ENCODE measurements around the gene ATP6V0E1.
"Not testable (repeated sequence)": the region's sequence is repeated elsewhere in the genome, so short reads cannot be mapped to it uniquely, and the experiment has no call there.

Gene ATP6V0E1

GRCh38 chr5:173032730-173033129, 49.2 kb downstream of the ATP6V0E1 start:
- DNase-seq (ENCODE audit: low spot score), result no peak
- no peak for FAIRE-seq

DNA sequence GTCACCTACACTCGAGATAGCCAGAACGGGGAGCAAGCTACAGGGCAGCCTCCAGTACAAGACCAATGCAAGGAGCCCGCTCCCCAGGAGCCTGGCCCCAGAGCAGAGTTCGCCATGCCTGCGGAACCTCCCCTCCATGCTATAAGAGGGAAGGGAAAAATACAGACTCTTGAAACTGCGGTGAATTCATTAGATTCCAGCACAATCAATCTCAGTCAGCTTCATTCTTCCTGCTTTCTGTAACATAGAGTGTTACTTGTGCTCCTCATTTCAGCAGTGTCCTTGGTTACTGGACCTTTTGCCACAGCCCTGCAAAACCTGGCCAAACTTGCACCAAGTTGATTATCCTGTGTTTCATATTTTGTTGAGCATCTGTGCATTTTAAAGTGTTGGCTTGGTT, 50.4 kb downstream of the ATP6V0E1 start:
- DNase-seq (ENCODE audit: low spot score) (no peak), FAIRE-seq (no peak)

- DNase-seq (ENCODE audit: low spot score) (no peak), FAIRE-seq (no peak)
Measured at GRCh38 chr5:173035904-173036707, 52.5 kb downstream of the ATP6V0E1 start.

DNA sequence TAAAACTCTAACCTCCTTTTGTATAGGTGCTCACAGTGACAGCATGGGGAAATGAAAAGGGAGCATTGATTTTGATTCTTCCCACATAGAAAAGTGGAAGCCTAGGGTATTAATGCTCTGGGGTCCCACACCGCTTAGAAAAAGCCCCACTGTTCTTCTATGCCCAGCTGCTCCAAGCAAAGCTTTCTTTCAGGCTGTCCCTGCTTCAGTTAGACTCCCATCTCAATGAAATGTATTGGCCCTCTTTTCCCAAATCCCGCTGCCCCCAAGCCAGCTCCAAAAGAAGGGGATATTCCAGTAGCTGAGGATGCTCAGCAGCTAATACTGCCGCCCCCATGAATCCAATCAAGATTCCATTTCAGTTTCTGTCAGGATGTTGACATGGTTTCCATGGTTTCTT, 55.6 kb downstream of the ATP6V0E1 start:
- DNase-seq (ENCODE audit: low spot score), result no peak
- no peak for FAIRE-seq

- DNase-seq (ENCODE audit: low spot score), result no peak
- no peak for FAIRE-seq
Measured at GRCh38 chr5:173039964-173040363, 56.4 kb downstream of the ATP6V0E1 start.

DNA sequence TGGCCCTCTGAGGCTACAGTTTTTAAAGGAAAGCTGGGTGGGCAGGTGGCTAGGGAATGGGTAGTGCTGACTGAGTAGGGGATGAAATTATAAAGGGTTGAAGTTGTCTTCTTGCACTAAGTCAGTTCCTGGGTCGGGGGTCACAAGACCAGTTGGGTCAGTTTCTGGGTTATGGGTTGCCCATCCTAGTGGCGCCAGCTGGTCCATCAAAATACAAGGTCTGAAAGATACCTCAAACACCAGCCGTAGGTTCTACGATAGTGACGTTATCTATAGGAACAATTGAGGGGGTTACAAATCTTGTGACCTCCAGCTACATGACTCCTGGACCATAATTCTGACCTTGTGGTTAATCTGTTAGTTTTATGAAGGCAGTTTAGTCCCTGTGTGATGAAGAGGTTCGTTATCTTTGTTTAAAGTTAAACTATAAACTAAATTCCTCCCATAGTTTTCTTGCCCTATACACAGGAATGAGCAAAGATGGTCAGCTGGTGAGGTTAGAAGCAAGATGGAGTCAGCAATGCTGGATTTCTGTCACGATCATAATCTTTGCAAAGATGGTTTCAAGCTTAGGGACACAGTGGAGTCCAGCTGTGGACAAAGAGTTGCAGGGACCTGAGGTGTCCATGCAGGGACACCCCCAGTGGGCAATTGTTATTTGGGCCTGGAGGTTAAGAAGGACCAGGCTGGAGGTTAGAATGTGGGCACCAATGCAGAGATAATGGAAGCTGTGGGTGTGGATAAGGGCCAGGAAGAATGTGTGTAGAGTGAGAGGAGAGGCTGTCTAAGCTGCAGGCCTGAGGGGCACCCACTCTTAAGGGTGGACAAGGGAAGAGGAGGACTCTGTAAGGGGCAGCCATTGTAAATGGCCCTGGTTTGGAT, 58.6 kb downstream of the ATP6V0E1 start:
- DNase-seq (ENCODE audit: low spot score), result no peak
- no peak for FAIRE-seq

DNA sequence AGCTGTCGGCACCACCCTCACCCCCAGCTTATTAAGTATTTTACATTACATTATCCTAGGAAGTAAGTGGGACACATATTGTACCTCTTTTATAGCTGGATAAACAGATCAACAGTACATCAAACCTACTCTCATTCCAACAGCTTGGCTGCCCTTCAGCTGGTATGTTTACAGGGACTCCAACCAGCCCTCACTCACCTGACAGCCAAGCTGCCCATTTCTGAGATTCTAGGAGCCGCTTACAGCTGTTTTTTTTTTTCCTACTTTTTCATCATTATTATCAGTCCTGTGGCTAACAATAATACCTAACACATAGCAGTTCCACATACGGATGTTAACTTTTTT, 59.2 kb downstream of the ATP6V0E1 start:
- DNase-seq (ENCODE audit: low spot score), result no peak
- FAIRE-seq, result no peak

DNA sequence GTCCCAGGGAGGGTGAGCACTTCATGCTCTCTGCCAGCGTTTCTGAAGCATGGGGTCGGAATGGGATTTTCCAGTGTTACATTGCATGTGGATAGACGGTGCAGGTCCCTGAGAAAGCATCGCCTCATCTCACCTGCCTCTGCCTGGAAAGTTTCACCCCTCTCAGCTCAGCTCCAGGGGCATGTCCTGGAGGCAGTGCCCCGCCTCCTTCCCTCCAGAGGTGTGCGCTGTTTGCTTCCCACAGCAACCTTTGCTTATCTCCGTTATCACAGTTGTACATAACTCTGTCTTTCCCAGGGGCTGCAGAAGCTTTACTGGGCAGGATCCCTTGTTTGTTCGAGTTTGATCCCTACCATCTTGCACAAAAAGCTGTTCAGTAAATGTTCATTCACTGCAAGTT, 61.9 kb downstream of the ATP6V0E1 start:
- DNase-seq (ENCODE audit: low spot score) (no peak), FAIRE-seq (no peak)

- DNase-seq (ENCODE audit: low spot score); FAIRE-seq: not testable (repeated sequence)
Measured at GRCh38 chr5:173047096-173047837, 63.7 kb downstream of the ATP6V0E1 start.

- no peak for FAIRE-seq
Measured at GRCh38 chr5:173047838-173048105, 64.2 kb downstream of the ATP6V0E1 start.

DNA sequence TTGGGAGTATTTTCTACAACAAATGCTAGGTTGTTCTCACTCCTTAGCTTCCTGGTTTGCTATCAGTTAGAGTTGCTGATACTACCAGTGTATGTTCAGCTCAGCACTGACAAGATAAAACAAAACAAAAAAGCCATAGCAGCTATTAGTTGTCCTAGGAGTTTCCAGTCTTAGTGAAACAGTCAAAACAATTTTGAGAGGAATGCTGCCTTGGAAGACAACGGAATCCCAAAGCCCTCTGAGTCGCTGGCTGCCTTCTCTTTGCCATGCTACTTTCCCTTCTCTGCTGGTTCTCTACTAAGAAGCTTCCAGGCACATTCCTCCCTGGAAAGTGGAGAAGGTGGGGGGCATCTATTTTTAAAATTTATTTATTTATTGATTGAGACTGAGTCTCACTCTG, 67.2 kb downstream of the ATP6V0E1 start:
- no peak for FAIRE-seq
- no peak for DNase-seq (ENCODE audit: low spot score)

More at GRCh38 chr5:173047838-173048105, 64.2 kb downstream of the ATP6V0E1 start:
- DNase-seq (ENCODE audit: low spot score), result no peak

- FAIRE-seq (no peak), DNase-seq (ENCODE audit: low spot score) (no peak)
Measured at GRCh38 chr5:173051746-173052145, 68.2 kb downstream of the ATP6V0E1 start.

DNA sequence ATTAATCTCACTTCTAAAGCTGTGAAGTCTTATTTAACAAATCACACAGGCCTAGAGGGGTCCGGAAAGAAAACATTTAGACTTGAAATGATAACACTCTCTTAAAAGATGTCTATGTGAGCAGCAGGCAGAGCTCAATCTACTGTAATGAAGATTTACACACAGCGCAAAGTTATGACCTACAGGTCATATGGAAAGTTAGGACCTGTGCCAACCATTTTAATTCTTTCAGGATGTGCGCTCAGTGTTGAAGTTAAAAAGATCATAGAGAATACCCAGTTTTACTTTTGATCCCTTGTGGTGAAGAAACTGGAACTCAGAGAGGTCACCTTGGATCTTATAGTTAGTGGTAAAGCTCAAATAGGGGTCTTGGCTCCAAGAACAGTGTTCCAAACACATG, 69.5 kb downstream of the ATP6V0E1 start:
- no peak for DNase-seq (ENCODE audit: low spot score)
- no peak for FAIRE-seq

- DNase-seq (ENCODE audit: low spot score) (no peak), FAIRE-seq (no peak)
Measured at GRCh38 chr5:173055042-173055721, 71.6 kb downstream of the ATP6V0E1 start.

GRCh38 chr5:173055722-173055982, 72.1 kb downstream of the ATP6V0E1 start:
- no peak for FAIRE-seq
- no peak for DNase-seq (ENCODE audit: low spot score)

GRCh38 chr5:173055983-173056782, 72.6 kb downstream of the ATP6V0E1 start, which contains the start of gene CREBRF:
Gene CREBRF (plus strand): TSS chr5:173056352. CDS start chr5:173080776, 24,424 bp downstream.
- FAIRE-seq, result no peak
- peak; percentile 98 for DNase-seq (ENCODE audit: low spot score)

- DNase-seq (ENCODE audit: low spot score) (peak; percentile 77), FAIRE-seq (no peak)
Measured at GRCh38 chr5:173056783-173057061, 73.2 kb downstream of the ATP6V0E1 start.

DNA sequence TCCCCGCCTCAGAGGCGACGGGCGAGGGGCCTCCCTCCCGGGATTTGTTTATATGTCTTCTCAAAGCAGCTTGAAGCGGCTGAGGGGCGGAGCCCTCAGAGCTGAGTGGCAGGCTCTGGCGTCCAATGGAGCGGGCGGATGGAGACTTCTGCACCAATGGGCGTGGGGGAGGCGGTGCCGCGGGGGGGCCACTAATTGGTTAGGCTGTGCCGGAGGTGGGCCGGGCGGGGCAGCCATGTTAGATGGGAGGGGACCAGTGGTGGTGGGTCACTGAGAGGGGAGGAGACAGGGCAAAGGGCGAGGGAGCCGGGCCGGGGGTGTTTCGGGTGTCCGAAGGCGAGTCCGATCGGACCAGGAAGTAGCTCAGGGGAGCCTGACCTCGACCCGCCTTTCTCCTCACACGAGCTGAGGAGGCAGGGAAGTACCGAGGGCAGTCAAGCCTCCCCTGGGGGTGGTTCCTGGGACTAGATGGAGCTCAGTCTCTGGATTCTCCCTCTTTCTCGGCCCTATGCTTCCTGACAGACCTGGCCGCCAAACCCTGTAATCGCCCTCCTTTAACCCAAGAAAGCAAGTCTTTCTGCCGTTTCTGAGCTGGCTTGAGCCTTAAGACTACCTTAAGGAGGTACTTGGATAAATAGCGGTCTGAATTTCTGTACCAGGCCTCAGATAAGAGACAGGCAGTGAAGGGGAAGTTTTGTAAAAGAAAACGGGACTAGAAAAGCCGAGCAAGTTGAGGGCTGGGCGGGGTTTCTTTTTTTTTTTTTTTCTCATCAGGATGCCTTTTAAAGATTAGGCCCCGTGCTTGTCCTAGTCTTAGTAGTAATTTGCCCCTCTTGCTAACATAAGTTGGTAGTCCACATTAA, 73.7 kb downstream of the ATP6V0E1 start:
- FAIRE-seq, result peak; percentile 30
- DNase-seq (ENCODE audit: low spot score), result peak; percentile 98

DNA sequence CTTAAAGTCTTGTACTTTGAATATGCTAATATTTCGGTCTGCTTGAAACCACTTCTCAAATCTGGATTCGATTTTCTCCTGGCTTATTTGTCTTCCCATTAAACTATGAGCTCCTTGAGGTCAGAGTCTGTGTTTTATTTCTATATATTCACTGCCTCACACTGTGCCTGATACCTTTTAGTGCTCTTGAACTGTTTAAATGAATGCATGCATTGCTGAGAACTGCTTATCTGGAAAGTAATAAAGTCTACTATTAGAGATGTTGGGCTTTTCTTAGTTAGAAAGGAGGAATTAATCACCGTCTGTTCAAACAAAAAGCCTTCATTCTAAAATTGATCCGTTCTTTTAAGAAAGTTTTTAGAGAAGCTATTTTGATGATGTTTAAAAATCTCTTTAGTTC, 78.6 kb downstream of the ATP6V0E1 start:
- FAIRE-seq (no peak), DNase-seq (ENCODE audit: low spot score) (no peak)

DNA sequence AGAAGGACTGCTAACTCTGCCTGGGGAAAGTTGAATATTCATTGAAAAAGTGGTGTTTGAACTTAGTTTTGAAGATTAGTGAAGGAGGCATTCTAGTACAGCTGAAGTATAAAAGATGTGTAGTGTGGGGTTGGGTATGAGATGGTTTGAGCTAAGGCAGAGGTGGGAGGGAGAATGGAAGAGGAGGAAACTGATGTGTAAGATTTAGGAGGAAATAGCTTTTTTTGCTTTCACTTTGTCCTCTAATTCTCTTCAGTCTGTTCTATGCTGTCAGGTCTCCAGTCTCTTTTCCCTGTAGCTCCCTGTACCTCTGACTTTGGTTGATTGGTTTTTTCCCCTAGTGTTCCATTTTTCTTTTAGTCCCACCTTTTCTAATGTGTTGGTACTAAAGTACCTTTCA, 81.6 kb downstream of the ATP6V0E1 start:
- no peak for FAIRE-seq
- no peak for DNase-seq (ENCODE audit: low spot score)
